Astrocyte (in vitro differentiated cells and primary cell): ENCODE results near the gene GOLIM4. TPM values are rescaled to one million over a fixed set of nuclear protein-coding genes. Genes with fewer than 3 reads are reported as not detected.

Experiments
- DNase-seq: peaks from one replicate; pipeline ENCODE4 v3.0.0-alpha.2; 2010; ENCODE audit warnings: low read depth
- FAIRE-seq: peaks from 2 replicates; lab custom pipeline; 2011; peaks lifted over from hg19 to GRCh38; lab: Jason Lieb, UNC
- H2AFZ ChIP-seq: 2 replicates; pipeline ENCODE4 v1.6.0; 2012; ENCODE audit warnings: low read depth, low read length, inconsistent platforms
- H3K27ac ChIP-seq: 2 replicates; pipeline ENCODE4 v1.5.1; 2011; ENCODE audit warnings: low read depth, low read length, inconsistent platforms
- H3K27me3 ChIP-seq: 2 replicates; pipeline ENCODE4 v1.6.0; 2011; ENCODE audit warnings: low read length, inconsistent platforms; ENCODE audit not compliant: insufficient read depth
- H3K36me3 ChIP-seq: 2 replicates; pipeline ENCODE4 v1.5.1; 2011; ENCODE audit warnings: low read length, inconsistent platforms; ENCODE audit not compliant: insufficient read depth
- H3K4me1 ChIP-seq: 2 replicates; pipeline ENCODE4 v1.5.1; 2011; ENCODE audit warnings: low read length, inconsistent platforms; ENCODE audit not compliant: insufficient read depth
- H3K4me2 ChIP-seq: 2 replicates; pipeline ENCODE4 v1.6.0; 2012; ENCODE audit warnings: low read length, inconsistent platforms
- H3K4me3 ChIP-seq: 2 replicates; pipeline ENCODE4 v1.5.1; 2011; ENCODE audit warnings: low read depth, mild to moderate bottlenecking, low read length, inconsistent platforms; ENCODE audit not compliant: insufficient read depth
- H3K79me2 ChIP-seq: 2 replicates; pipeline ENCODE4 v1.6.0; 2012; ENCODE audit warnings: mild to moderate bottlenecking, low read length, inconsistent platforms; ENCODE audit not compliant: insufficient read depth
- H3K9ac ChIP-seq: 2 replicates; pipeline ENCODE4 v1.6.0; 2012; ENCODE audit warnings: mild to moderate bottlenecking, low read length, inconsistent platforms
- H3K9me3 ChIP-seq: 2 replicates; pipeline ENCODE4 v1.5.1; 2012; ENCODE audit warnings: low read depth, mild to moderate bottlenecking, low read length, inconsistent platforms; ENCODE audit not compliant: insufficient read depth
- H4K20me1 ChIP-seq: 2 replicates; pipeline ENCODE4 v1.6.0; 2012; ENCODE audit warnings: low read length, inconsistent platforms; ENCODE audit not compliant: insufficient read depth
- H3K27ac Mint-ChIP-seq: one replicate; pipeline ENCODE4 v1.8.0; 2021; ENCODE audit warnings: mild to moderate bottlenecking, mixed read lengths; ENCODE audit not compliant: unreplicated experiment
- H3K27me3 Mint-ChIP-seq: one replicate; pipeline ENCODE4 v1.8.0; 2021; ENCODE audit warnings: low read depth, mixed read lengths; ENCODE audit not compliant: unreplicated experiment
- H3K36me3 Mint-ChIP-seq: one replicate; pipeline ENCODE4 v1.8.0; 2021; ENCODE audit warnings: low read depth, mixed read lengths; ENCODE audit not compliant: unreplicated experiment
- H3K4me1 Mint-ChIP-seq: one replicate; pipeline ENCODE4 v1.8.0; 2021; ENCODE audit warnings: low read depth, mixed read lengths; ENCODE audit not compliant: unreplicated experiment
- H3K4me3 Mint-ChIP-seq: one replicate; pipeline ENCODE4 v1.8.0; 2021; ENCODE audit warnings: mild to moderate bottlenecking, moderate library complexity, mixed read lengths; ENCODE audit not compliant: unreplicated experiment
- H3K9me3 Mint-ChIP-seq: one replicate; pipeline ENCODE4 v1.8.0; 2021; ENCODE audit warnings: mild to moderate bottlenecking, mixed read lengths; ENCODE audit not compliant: unreplicated experiment
- EZH2 ChIP-seq: IDR thresholded peaks from 2 replicates; pipeline ENCODE4 v1.6.1; 2012; ENCODE audit warnings: mild to moderate bottlenecking, low read length, inconsistent platforms; ENCODE audit not compliant: insufficient read depth
- total RNA-seq: library from RNA; stranded (reverse); gene quantifications from 2 replicates; pipeline ENCODE4 v1.2.1, GENCODE V29; 2021
- TF ChIP-seq, protein P1 (sequence below): IDR thresholded peaks from 2 replicates; pipeline ENCODE4 v1.5.1; 2011; ENCODE audit warnings: low read depth, mild to moderate bottlenecking, inconsistent platforms, low read length, moderate library complexity; ENCODE audit not compliant: insufficient read depth

GOLIM4 gene
- total RNA-seq, 1 donor from 2014 or later, result 51.5 TPM

DNA sequence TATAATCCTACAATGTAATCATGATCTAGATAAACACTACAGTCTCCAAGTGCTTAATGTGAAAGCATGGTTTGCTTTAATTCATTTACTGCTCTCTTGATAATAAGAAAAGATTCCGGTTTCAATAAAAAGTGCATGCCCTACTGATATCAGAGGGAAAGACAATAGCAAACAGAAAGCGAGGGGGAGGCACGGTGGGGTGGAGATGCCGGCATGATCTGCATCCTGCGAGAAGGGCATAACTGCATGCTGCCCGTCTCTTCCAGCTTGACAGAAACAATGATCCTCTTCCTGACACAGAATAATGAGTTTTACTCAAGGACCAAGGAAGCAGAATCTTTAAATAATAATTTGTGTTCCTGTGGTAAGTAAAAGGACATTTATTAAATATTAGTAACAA is 51.7 kb downstream of the GOLIM4 start:
- Histone ChIP-seq H3K79me2 (peaks cover 11% of the 10 kb centered on the region), H3K4me3 (no peak overlapping the region), H3K9ac (no peak overlapping the region), H3K27me3 (no peaks in the 10 kb centered on the region), H3K36me3 (peaks cover 12% of the 10 kb centered on the region), H3K9me3 (no peaks in the 10 kb centered on the region), H4K20me1 (peaks cover 19% of the 10 kb centered on the region), H2AFZ (no peak overlapping the region), H3K27ac (no peak overlapping the region), H3K4me2 (no peak overlapping the region), H3K4me1 (peaks cover 7% of the 10 kb centered on the region)
- no peaks in the 10 kb centered on the region for H3K36me3 Mint-ChIP-seq
- H3K4me3 Mint-ChIP-seq, result no peak overlapping the region
- TF ChIP-seq, protein P1, sequence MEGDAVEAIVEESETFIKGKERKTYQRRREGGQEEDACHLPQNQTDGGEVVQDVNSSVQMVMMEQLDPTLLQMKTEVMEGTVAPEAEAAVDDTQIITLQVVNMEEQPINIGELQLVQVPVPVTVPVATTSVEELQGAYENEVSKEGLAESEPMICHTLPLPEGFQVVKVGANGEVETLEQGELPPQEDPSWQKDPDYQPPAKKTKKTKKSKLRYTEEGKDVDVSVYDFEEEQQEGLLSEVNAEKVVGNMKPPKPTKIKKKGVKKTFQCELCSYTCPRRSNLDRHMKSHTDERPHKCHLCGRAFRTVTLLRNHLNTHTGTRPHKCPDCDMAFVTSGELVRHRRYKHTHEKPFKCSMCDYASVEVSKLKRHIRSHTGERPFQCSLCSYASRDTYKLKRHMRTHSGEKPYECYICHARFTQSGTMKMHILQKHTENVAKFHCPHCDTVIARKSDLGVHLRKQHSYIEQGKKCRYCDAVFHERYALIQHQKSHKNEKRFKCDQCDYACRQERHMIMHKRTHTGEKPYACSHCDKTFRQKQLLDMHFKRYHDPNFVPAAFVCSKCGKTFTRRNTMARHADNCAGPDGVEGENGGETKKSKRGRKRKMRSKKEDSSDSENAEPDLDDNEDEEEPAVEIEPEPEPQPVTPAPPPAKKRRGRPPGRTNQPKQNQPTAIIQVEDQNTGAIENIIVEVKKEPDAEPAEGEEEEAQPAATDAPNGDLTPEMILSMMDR, result no peak
- no peak for TF ChIP-seq EZH2
- H3K4me1 Mint-ChIP-seq, result peaks cover 7% of the 10 kb centered on the region
- DNase-seq (no peak), FAIRE-seq (no peak)
- no peak overlapping the region for H3K27ac Mint-ChIP-seq
- no peaks in the 10 kb centered on the region for H3K27me3 Mint-ChIP-seq
- H3K9me3 Mint-ChIP-seq, result no peaks in the 10 kb centered on the region

DNA sequence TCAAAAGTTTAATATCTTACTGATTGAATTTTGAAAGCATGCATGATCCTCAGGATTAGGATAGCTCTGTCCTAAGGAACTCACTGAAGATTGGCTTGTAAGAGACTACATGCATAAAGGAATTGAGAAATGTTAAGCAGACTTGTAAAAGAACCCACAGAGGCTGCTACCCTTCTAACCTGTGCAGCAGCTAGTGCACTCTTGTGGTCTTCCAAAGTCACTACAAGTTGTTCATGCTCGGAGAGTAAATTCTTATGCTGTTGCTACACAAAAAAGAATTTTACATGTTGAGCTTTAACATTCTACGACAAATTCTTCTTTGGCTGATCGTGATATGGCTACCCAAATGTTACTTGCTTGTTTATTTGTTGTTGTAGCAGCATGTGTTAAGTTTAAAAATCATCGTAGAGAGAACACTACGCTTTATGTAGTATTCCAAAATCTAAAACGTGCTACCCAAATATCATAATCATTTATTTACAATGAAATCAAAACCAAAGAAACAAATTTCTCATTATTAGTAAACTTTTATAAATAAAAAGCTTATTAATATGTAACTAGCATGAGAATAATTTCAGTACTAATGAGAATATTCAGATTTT is 55.0 kb downstream of the GOLIM4 start:
- no peaks in the 10 kb centered on the region for H3K79me2 ChIP-seq
- H2AFZ ChIP-seq, result no peak overlapping the region
- Mint-ChIP-seq H3K27ac (no peak overlapping the region), H3K4me3 (no peak overlapping the region), H3K27me3 (no peaks in the 10 kb centered on the region), H3K4me1 (no peaks in the 10 kb centered on the region), H3K9me3 (no peaks in the 10 kb centered on the region), H3K36me3 (no peaks in the 10 kb centered on the region)
- peaks cover 5% of the 10 kb centered on the region for H4K20me1 ChIP-seq
- TF ChIP-seq, protein P1, result peak; percentile 65
- no peak for TF ChIP-seq EZH2
- FAIRE-seq (no peak), DNase-seq (peak; percentile 45)
- H3K27me3 ChIP-seq, result no peaks in the 10 kb centered on the region
- no peak overlapping the region for H3K4me3 ChIP-seq
- H3K4me2 ChIP-seq, result no peak overlapping the region
- no peak overlapping the region for H3K27ac ChIP-seq
- no peaks in the 10 kb centered on the region for H3K4me1 ChIP-seq
- H3K9me3 ChIP-seq, result no peaks in the 10 kb centered on the region
- peaks cover 21% of the 10 kb centered on the region for H3K36me3 ChIP-seq
- no peak overlapping the region for H3K9ac ChIP-seq

DNA sequence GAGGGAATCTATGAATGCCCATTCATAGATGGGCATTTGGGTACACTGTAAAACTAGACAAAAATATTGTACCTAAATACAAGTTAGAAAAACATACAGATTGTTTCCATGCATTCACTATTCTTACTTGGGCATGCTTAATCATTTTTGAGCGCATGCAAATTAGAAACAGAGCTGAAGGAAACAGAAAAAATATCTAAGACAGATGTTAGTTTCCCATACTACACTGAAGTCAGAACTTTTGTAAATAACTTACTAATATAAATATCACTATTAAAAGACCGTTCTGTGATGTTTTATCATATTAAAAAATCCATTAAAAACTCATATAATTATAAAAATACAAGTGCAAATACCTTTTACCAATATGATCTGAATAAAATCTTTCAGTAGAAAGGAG is 58.7 kb downstream of the GOLIM4 start:
- H3K4me2 ChIP-seq, result no peak overlapping the region
- H3K4me3 Mint-ChIP-seq, result no peak overlapping the region
- no peak overlapping the region for H3K27ac Mint-ChIP-seq
- no peaks in the 10 kb centered on the region for H3K79me2 ChIP-seq
- H3K36me3 Mint-ChIP-seq, result peaks cover 10% of the 10 kb centered on the region
- H3K4me3 ChIP-seq, result no peak overlapping the region
- FAIRE-seq, result no peak
- no peaks in the 10 kb centered on the region for H3K27me3 Mint-ChIP-seq
- no peak overlapping the region for H3K9ac ChIP-seq
- peaks cover 2% of the 10 kb centered on the region for H3K4me1 Mint-ChIP-seq
- no peaks in the 10 kb centered on the region for H3K27me3 ChIP-seq
- TF ChIP-seq EZH2, result no peak
- TF ChIP-seq, protein P1, result no peak
- peaks cover 19% of the 10 kb centered on the region for H3K36me3 ChIP-seq
- no peak for DNase-seq
- H3K4me1 ChIP-seq, result peaks cover 9% of the 10 kb centered on the region
- peaks cover 2% of the 10 kb centered on the region for H3K9me3 Mint-ChIP-seq
- H3K9me3 ChIP-seq, result no peaks in the 10 kb centered on the region
- H2AFZ ChIP-seq, result no peak overlapping the region
- no peak overlapping the region for H3K27ac ChIP-seq
- H4K20me1 ChIP-seq, result peaks cover 13% of the 10 kb centered on the region
